OCI-LY7 (cell line): Measurements from ENCODE around the gene BTBD2. TPM values are rescaled to one million over a fixed set of nuclear protein-coding genes. Genes with fewer than 3 reads are reported as not detected.
A peak's percentile ranks its signal among the peaks of the same experiment; 100 is the strongest.

ENCODE experiments used
- BruUV-seq: library from RNA; stranded (reverse); fragments of 400-500 nt; replicated peaks from 2 replicates; lab custom pipeline; 2021; lab: Mats Ljungman, UMichigan
- CTCF ChIA-PET: fragments of 300-600 bp; sonication (Branson Sonifier 250); formaldehyde crosslinking; loops from one replicate; lab custom pipeline; 2022; ENCODE audit warnings: antibody characterized with exemption; ENCODE audit not compliant: unreplicated experiment; lab: Charles Lee
- POLR2A ChIA-PET: fragments of 300-600 bp; sonication (Branson Sonifier 250); formaldehyde crosslinking; loops from one replicate; lab custom pipeline; 2022; ENCODE audit warnings: antibody characterized with exemption; lab: Charles Lee
- DNase-seq: peaks from one replicate; pipeline ENCODE4 v3.0.0-alpha.2; 2015; ENCODE audit warnings: low spot score
- H2AFZ ChIP-seq: fragments of 200-600 bp; sonication (generic), shearing (Covaris generic); 2 replicates; pipeline ENCODE4 v1.6.1; 2014; ENCODE audit warnings: mild to moderate bottlenecking, antibody characterized with exemption, low read length, moderate library complexity
- H3K27ac ChIP-seq: fragments of 200-600 bp; sonication (generic); 2 replicates; pipeline ENCODE4 v1.5.1; 2014; ENCODE audit warnings: mixed run types, low read depth, mild to moderate bottlenecking, moderate library complexity, low read length, inconsistent platforms; ENCODE audit not compliant: poor library complexity, severe bottlenecking
- H3K36me3 ChIP-seq: fragments of 200-600 bp; sonication (generic); 2 replicates; pipeline ENCODE4 v1.6.1; 2014; ENCODE audit warnings: mild to moderate bottlenecking, antibody characterized with exemption, low read length, moderate library complexity, mixed read lengths; ENCODE audit not compliant: insufficient read depth
- H3K4me1 ChIP-seq: fragments of 200-600 bp; sonication (generic); 2 replicates; pipeline ENCODE4 v1.5.1; 2014; ENCODE audit warnings: mild to moderate bottlenecking, low read length; ENCODE audit not compliant: insufficient read depth, poor library complexity, severe bottlenecking
- H3K4me2 ChIP-seq: fragments of 200-600 bp; sonication (generic); 2 replicates; pipeline ENCODE4 v1.6.1; 2014; ENCODE audit warnings: mild to moderate bottlenecking, low read length
- H3K4me3 ChIP-seq: fragments of 200-600 bp; sonication (generic); 2 replicates; pipeline ENCODE4 v1.5.1; 2014; ENCODE audit warnings: mild to moderate bottlenecking, low read depth, low read length; ENCODE audit not compliant: poor library complexity, severe bottlenecking
- H3K79me2 ChIP-seq: fragments of 200-600 bp; sonication (generic); 2 replicates; pipeline ENCODE4 v1.6.1; 2016; ENCODE audit warnings: low read depth, mild to moderate bottlenecking, low read length, moderate library complexity, mixed read lengths; ENCODE audit not compliant: insufficient read depth
- H3K9me2 ChIP-seq: fragments of 200-600 bp; sonication (generic); 2 replicates; pipeline ENCODE4 v1.6.1; 2016; ENCODE audit warnings: mild to moderate bottlenecking, low read length, mixed read lengths; ENCODE audit not compliant: insufficient read depth
- H3K9me3 ChIP-seq: fragments of 200-600 bp; sonication (generic); 2 replicates; pipeline ENCODE4 v1.6.1; 2014; ENCODE audit warnings: mild to moderate bottlenecking, mixed run types, low read length, mixed read lengths
- H4K20me1 ChIP-seq: fragments of 200-600 bp; sonication (generic); 2 replicates; pipeline ENCODE4 v1.6.1; 2014; ENCODE audit warnings: mild to moderate bottlenecking, antibody characterized with exemption, low read length, moderate library complexity, mixed read lengths; ENCODE audit not compliant: insufficient read depth
- EZH2phosphoT487 ChIP-seq: fragments of 200-600 bp; sonication (generic); IDR thresholded peaks from 2 replicates; pipeline ENCODE4 v1.6.1; 2018; ENCODE audit warnings: low read depth, borderline replicate concordance, mild to moderate bottlenecking, mixed run types, antibody characterized with exemption, low read length, moderate library complexity, mixed read lengths
- intact Hi-C: fragments of 100-400 bp; cut with micrococcal nuclease; formaldehyde crosslinking; loops from one replicate; pipeline ENCODE4 v1.10.0; 2022; ENCODE audit not compliant: unreplicated experiment
- total RNA-seq, 2 experiments: library from RNA; depleted of rRNA in 1 of 2; stranded (reverse); fragments of >200 nt in 1 of 2; shearing (Covaris generic) in 1 of 2; gene quantifications; 2 replicates each; pipeline ENCODE4 v1.2.3, GENCODE V29; 2014 to 2022
- TF ChIP-seq, protein P1 (sequence below): fragments of 200-600 bp; sonication (generic); conservative IDR thresholded peaks from 2 replicates; pipeline ENCODE4 v1.5.1; 2014; ENCODE audit warnings: mild to moderate bottlenecking, antibody characterized with exemption, low read length, moderate library complexity, mixed read lengths

The BTBD2 gene
- total RNA-seq, 2 experiments from 2014 or later: 53.9 to 91.6 TPM

- intact Hi-C loops: no loop called here
- peaks cover 20% of the 10 kb centered on the region for H3K36me3 ChIP-seq
- peaks cover 16% of the 10 kb centered on the region for H3K4me1 ChIP-seq
- no peak overlapping the region for H2AFZ ChIP-seq
- no peak overlapping the region for H3K4me2 ChIP-seq
- no peak overlapping the region for H3K4me3 ChIP-seq
- POLR2A ChIA-PET: interaction anchor here (0.6 kb wide), 1 partner anchor 37 kb away, joined by 4 read pairs; no protein-coding TSS in a partner anchor
- no peaks in the 10 kb centered on the region for H3K9me2 ChIP-seq
- no peak overlapping the region for H3K27ac ChIP-seq
- H3K9me3 ChIP-seq: no peaks in the 10 kb centered on the region
- TF ChIP-seq, protein P1, sequence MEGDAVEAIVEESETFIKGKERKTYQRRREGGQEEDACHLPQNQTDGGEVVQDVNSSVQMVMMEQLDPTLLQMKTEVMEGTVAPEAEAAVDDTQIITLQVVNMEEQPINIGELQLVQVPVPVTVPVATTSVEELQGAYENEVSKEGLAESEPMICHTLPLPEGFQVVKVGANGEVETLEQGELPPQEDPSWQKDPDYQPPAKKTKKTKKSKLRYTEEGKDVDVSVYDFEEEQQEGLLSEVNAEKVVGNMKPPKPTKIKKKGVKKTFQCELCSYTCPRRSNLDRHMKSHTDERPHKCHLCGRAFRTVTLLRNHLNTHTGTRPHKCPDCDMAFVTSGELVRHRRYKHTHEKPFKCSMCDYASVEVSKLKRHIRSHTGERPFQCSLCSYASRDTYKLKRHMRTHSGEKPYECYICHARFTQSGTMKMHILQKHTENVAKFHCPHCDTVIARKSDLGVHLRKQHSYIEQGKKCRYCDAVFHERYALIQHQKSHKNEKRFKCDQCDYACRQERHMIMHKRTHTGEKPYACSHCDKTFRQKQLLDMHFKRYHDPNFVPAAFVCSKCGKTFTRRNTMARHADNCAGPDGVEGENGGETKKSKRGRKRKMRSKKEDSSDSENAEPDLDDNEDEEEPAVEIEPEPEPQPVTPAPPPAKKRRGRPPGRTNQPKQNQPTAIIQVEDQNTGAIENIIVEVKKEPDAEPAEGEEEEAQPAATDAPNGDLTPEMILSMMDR: peak; percentile 71
- TF ChIP-seq EZH2phosphoT487: no peak
- H3K79me2 ChIP-seq: peaks cover 68% of the 10 kb centered on the region
- CTCF ChIA-PET: interaction anchor here (0.8 kb wide), 1 partner anchor 228 kb away, joined by 3 read pairs; no protein-coding TSS in a partner anchor
- H4K20me1 ChIP-seq: no peaks in the 10 kb centered on the region; the same call in 1 of the 2 replicates
- DNase-seq: peak; percentile 9
- BruUV-seq: no TSS peak
Observed at GRCh38 chr19:1945899-1946298, 69.6 kb downstream of the BTBD2 start.

- H3K36me3 ChIP-seq: peaks cover 13% of the 10 kb centered on the region
- no peak overlapping the region for H3K4me3 ChIP-seq
- TF ChIP-seq, protein P1: no peak
- TF ChIP-seq EZH2phosphoT487: no peak
- no peak overlapping the region for H2AFZ ChIP-seq
- POLR2A ChIA-PET: no interaction called here
- CTCF ChIA-PET: no interaction called here
- peaks cover 19% of the 10 kb centered on the region for H3K4me1 ChIP-seq
- H4K20me1 ChIP-seq: no peaks in the 10 kb centered on the region; the same call in 1 of the 2 replicates
- peaks cover 59% of the 10 kb centered on the region for H3K79me2 ChIP-seq
- no TSS peak for BruUV-seq
- no peak for DNase-seq
- no peaks in the 10 kb centered on the region for H3K9me3 ChIP-seq
- no peak overlapping the region for H3K4me2 ChIP-seq
- no peak overlapping the region for H3K27ac ChIP-seq
- intact Hi-C loops: no loop called here
- no peaks in the 10 kb centered on the region for H3K9me2 ChIP-seq
Observed at GRCh38 chr19:1944916-1945561, 70.5 kb downstream of the BTBD2 start.
